ENCODE measurements around the gene APLN. TPM values are rescaled to one million over a fixed set of nuclear protein-coding genes. Genes with fewer than 3 reads are reported as not detected.

APLN gene
- total RNA-seq, 4 donors from 2014 or later = 0.20 to 0.22 TPM; not detected in 2

DNA sequence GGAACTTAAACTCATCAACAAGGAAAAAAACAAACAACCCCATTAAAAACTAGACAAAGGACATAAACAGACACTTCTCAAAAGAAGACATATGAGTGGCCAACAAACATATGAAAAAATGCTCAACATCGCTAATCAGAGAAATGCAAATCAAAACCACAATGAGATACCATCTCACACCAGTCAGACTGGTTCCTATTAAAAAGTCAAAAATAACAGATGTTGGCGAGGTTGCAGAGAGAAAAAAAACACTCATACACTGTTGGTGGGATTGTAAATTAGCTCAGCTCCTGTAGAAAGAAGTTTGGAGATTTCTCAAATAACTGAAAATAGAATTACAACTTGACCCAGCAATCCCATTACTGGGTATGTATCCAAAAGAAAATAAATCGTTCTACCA lies 28.7 kb downstream of the APLN start:
- WGBS, 2 donors = 59 to 74% methylated on average over 3 of the region's 3 CpGs
- Histone ChIP-seq H3K27me3 (no peaks in the 10 kb centered on the region), H3K4me3 (replicated peaks in 1 of 3) (no peak overlapping the region), H3K27ac (no peak overlapping the region), H3K9me3 (no peaks in the 10 kb centered on the region), H3K36me3 (no peaks in the 10 kb centered on the region), H3K4me1 (no peaks in the 10 kb centered on the region)
- no peak for DNase-seq
- intact Hi-C loops (cut with DNase I) = no loop called here
- TF ChIP-seq POLR2A (IDR thresholded peaks at IDR 0.05) = no peak
- TF ChIP-seq, protein P1, sequence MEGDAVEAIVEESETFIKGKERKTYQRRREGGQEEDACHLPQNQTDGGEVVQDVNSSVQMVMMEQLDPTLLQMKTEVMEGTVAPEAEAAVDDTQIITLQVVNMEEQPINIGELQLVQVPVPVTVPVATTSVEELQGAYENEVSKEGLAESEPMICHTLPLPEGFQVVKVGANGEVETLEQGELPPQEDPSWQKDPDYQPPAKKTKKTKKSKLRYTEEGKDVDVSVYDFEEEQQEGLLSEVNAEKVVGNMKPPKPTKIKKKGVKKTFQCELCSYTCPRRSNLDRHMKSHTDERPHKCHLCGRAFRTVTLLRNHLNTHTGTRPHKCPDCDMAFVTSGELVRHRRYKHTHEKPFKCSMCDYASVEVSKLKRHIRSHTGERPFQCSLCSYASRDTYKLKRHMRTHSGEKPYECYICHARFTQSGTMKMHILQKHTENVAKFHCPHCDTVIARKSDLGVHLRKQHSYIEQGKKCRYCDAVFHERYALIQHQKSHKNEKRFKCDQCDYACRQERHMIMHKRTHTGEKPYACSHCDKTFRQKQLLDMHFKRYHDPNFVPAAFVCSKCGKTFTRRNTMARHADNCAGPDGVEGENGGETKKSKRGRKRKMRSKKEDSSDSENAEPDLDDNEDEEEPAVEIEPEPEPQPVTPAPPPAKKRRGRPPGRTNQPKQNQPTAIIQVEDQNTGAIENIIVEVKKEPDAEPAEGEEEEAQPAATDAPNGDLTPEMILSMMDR (IDR thresholded peaks at IDR 0.05) = no peak

DNA sequence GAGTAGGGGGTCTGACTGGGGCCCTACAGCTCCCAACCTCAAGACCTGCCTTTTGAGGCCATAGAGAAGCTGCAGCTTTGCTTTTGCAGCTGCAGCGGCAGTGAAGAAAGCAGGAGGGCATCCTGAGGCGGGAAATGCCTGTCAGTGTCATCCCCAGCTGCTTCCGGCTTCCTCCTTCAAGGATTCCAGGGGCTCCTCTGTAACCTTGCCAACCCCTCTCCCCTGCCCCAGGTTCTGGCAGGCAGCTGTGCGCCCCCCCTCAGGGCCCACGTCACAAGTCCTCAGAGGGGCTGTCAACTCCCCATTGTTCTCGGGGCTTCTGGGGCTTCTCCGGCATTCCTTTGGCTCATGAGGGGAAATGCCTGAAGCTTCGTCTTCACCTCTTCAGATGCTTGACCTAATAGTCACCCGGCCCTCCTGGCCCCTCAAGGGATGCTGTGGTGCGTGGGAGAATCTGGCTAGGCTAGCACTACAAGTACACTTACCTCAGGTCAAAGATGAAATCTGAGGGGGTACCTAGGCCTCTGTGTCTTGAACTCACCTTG lies 31.9 kb downstream of the APLN start:
- intact Hi-C loops (cut with DNase I) = no loop called here
- no peak for DNase-seq
- Histone ChIP-seq H3K4me3 (replicated peaks in 1 of 3) (no peak overlapping the region), H3K27me3 (no peaks in the 10 kb centered on the region), H3K9me3 (no peaks in the 10 kb centered on the region), H3K4me1 (no peaks in the 10 kb centered on the region), H3K27ac (no peak overlapping the region), H3K36me3 (no peaks in the 10 kb centered on the region)
- TF ChIP-seq, protein P1 (IDR thresholded peaks at IDR 0.05) = no peak
- no peak for TF ChIP-seq POLR2A (IDR thresholded peaks at IDR 0.05)
- 65 to 73% methylated on average over 6 of the region's 10 CpGs for WGBS, 2 donors

DNA sequence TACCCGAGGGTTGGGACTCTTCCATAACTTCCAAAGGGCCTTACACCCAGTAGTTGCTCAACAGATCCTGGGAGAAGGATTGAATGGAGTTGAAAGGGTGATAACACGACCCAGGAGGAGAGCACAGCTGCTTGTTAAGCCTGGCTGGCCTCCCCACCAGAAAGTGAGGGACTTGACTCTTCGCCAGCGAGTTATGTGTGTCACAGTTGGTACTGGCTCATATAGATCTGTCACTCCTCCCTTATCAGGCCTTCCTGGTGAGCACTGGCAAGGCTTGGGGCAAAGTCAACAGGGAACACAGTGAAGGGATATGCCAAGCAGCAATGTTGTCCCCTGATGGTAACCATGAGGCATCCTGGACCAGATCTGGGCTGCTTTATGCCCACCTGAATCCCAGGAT lies 35.8 kb downstream of the APLN start:
- Histone ChIP-seq H3K4me3 (replicated peaks in 1 of 3) (no peak overlapping the region), H3K27me3 (no peaks in the 10 kb centered on the region), H3K36me3 (no peaks in the 10 kb centered on the region), H3K9me3 (no peaks in the 10 kb centered on the region), H3K4me1 (no peaks in the 10 kb centered on the region), H3K27ac (no peak overlapping the region)
- intact Hi-C loops (cut with DNase I) = no loop called here
- no peak for DNase-seq
- WGBS, 2 donors = 92% methylated on average over 4 of the region's 4 CpGs; no CpG with 5 or more reads in 1 of the 2 donors
- TF ChIP-seq, protein P1 (IDR thresholded peaks at IDR 0.05) = no peak
- TF ChIP-seq POLR2A (IDR thresholded peaks at IDR 0.05) = no peak

DNA sequence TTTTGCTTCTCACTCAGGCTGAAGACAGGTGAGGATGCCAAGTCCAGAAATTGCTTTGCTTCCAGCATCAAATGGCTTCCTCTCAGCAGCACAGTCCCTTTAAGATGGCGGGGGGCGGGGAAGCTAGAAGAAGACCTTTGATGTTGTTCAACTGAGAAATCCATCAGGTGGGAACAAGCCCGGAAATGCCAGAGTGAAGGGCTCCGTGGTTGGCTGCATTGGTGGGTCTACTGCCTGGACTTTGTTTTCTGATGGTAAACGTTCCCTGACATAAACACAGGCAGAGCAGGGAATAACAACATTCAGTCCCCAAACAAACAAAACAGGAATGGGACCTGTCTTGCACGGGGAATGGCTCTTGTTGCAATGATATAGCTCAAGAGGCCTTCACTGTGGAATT lies 37.3 kb downstream of the APLN start:
- Histone ChIP-seq H3K9me3 (no peaks in the 10 kb centered on the region), H3K36me3 (no peaks in the 10 kb centered on the region), H3K27me3 (no peaks in the 10 kb centered on the region), H3K4me1 (no peaks in the 10 kb centered on the region), H3K27ac (no peak overlapping the region), H3K4me3 (replicated peaks in 1 of 3) (no peak overlapping the region)
- TF ChIP-seq, protein P1 (IDR thresholded peaks at IDR 0.05) = no peak
- no peak for TF ChIP-seq POLR2A (IDR thresholded peaks at IDR 0.05)
- intact Hi-C loops (cut with DNase I) = no loop called here
- 0 to 40% methylated on average over 1 of the region's 6 CpGs for WGBS, 2 donors
- no peak for DNase-seq

DNA sequence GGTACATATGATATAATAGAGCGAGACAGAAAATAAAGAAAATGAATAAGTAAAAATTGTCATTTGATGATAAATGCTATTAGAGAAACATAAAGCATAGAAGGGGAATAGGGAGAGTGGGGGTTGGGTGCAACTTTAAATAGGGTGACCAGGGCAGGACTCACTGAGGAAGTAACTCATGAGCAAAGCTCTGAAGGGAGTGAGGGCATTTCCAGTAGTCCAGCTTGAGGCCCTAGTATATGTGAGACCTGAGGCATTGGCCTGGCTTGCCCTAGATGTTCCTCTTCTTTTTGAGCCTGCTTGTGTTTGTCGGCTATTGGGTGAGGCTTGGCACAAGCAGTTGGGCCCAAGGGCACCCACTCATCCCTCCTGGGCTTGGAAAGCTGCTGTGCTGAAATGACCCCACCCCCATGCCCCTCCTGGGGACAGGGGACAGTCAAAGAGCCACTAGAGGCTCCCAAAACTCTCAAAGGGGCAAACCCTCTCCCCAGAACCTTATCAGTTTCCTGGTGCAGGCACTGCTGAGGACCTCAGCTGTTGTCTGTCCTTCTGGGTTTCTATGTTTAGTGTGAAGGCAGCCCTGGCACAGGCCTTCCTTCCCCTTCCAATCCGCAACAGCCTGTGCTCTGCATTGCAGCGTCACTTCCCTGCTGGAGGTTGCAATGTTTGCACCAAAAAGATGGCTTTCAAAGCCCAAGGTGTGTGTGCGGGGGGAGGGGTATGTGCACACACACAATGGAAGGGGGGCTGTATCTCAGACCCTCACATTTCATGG lies 40.1 kb downstream of the APLN start:
- 86 to 97% methylated on average over 4 to 5 of the region's 5 CpGs for WGBS, 2 donors
- H3K36me3 ChIP-seq = no peaks in the 10 kb centered on the region
- H3K9me3 ChIP-seq = no peaks in the 10 kb centered on the region
- no peak for TF ChIP-seq POLR2A (IDR thresholded peaks at IDR 0.05)
- TF ChIP-seq, protein P1 (IDR thresholded peaks at IDR 0.05) = no peak
- H3K27ac ChIP-seq = no peak overlapping the region
- H3K4me3 ChIP-seq (replicated peaks in 1 of 3) = no peak overlapping the region
- intact Hi-C loops (cut with DNase I) = no loop called here
- H3K27me3 ChIP-seq = no peaks in the 10 kb centered on the region
- no peak for DNase-seq
- H3K4me1 ChIP-seq = no peaks in the 10 kb centered on the region

Data from thyroid gland (tissue), 4 donors.